ENCODE data around the gene PRDM16. TPM values are rescaled to one million over a fixed set of nuclear protein-coding genes. Genes with fewer than 3 reads are reported as not detected.

The PRDM16 gene
- total RNA-seq, 1 experiment from 2014 or later: 0.61 TPM

DNA sequence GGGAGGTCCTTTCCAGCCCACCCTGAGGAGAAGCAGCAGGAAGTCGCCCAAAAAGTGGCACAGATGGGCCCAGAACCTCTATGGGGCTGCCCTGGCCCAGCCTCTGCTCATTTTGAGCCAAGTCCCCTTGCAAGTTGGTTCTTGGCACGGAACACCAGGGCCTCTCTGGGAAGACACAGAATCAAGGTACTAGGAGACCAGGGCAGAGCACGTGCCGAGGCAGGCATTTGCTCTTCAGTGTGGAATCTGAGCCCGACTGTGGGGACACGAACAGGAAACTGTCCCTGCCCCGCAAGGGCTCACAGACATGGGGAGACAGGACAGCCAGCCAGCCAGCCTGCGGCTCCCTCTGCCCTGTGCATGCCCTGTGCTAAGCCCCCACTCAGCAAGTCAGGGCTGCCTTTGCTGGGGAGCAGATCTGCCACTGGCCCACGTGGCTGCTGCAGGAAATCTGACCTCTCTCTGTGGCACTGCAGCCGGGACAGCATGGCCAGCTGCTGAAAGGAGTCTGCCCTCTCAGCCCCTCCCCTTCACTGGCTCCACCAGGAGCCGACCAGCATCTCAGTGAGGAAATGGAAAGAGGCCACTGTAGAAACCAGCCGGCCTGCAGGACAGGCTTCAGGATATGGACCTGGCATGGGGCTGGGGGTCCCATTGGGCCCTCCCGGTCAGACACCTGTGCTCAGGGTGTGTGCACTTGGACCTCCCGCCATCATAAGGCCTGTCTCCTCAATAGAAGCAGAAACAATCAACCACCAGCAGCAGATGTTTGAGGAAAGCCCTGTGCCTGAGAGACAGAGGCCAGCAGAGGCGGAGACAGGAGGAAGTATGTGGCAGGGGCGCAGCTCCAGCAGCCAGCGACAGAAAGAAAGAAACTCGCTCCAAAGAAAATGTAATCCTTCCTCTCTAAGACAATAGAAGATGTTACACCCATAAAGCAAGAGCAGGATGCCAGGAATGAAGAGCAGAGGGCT lies 389.2 kb downstream of the PRDM16 start:
- no peak for DNase-seq (ENCODE audit: low read depth, low spot score)
- in situ Hi-C loops (cut with HindIII; ENCODE audit: low pct_unique_long_range_greater_than_20kb, low sequenced_read_pairs): no loop called here

- no peak for DNase-seq (ENCODE audit: low read depth, low spot score)
- in situ Hi-C loops (cut with HindIII; ENCODE audit: low pct_unique_long_range_greater_than_20kb, low sequenced_read_pairs): no loop called here
Measured at GRCh38 chr1:3459051-3459908, 390.3 kb downstream of the PRDM16 start.

GRCh38 chr1:3459940-3460671 lies 391.1 kb downstream of the PRDM16 start:
- in situ Hi-C loops (cut with HindIII; ENCODE audit: low pct_unique_long_range_greater_than_20kb, low sequenced_read_pairs): no loop called here
- DNase-seq (ENCODE audit: low read depth, low spot score): no peak

DNA sequence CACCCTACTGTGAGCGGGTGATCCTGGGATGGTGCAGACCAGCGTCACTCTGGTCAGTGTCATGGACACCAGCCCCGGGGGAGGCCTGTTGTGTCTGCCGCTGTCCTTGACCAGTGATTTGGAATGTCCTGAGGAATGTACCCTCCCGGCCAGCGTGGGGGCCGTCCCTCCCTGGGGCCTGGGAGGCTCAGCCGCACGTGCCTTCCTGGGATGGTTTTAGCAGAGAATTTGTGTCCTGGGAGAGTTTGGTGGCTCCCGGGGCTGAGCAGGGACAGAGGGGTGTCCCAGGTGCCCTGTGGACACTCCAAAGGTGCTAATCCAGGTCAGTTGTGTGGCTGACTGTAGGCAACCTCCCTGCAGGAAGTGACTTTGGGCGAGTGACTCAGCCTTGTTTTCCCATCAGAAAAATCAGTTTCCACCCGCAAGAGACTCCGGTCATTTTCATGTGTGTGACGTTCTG lies 391.7 kb downstream of the PRDM16 start:
- no peak for DNase-seq (ENCODE audit: low read depth, low spot score)

DNA sequence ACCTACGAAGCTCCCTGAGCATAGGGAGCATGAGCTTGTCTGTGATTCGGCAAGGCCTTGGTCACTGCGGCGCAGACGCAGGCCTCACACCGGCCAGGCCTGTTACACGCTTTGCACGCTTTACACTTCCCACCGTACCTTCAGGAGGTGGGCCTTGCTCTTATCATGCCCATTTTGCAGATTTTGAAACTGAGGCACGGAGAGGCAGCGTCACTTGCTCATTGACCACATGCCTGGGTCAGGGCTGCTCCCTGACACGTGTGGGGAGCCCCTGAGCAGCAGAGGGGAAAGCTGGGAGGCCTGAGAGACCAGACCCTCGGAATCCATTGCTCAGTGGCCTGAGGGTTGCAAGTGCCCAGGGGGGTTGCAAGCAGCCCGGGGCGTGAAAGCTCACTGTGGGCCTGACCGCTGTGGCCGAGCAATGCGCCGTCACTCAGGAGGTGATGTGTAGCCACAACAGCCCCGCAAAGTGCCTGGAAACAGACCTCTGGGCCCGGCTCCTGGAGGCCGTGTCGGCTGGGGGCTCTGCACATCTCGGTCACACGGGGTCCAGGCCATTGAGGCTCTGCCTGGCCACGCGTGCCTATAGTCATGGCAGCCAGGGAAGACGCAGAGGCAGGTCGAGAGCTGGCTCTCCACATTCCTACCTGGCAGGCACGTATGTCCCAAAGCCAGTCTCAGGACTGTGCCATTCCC lies 392.4 kb downstream of the PRDM16 start:
- in situ Hi-C loops (cut with HindIII; ENCODE audit: low pct_unique_long_range_greater_than_20kb, low sequenced_read_pairs): no loop called here

More for the DNA sequence above, 391.7 kb downstream of the PRDM16 start:
- in situ Hi-C loops (cut with HindIII; ENCODE audit: low pct_unique_long_range_greater_than_20kb, low sequenced_read_pairs): no loop called here

GRCh38 chr1:3461934-3462275 lies 392.9 kb downstream of the PRDM16 start:
- in situ Hi-C loops (cut with HindIII; ENCODE audit: low pct_unique_long_range_greater_than_20kb, low sequenced_read_pairs): no loop called here
- no peak for DNase-seq (ENCODE audit: low read depth, low spot score)

More for the DNA sequence above, 392.4 kb downstream of the PRDM16 start:
- DNase-seq (ENCODE audit: low read depth, low spot score): no peak

GRCh38 chr1:3462356-3463012 lies 393.5 kb downstream of the PRDM16 start:
- in situ Hi-C loops (cut with HindIII; ENCODE audit: low pct_unique_long_range_greater_than_20kb, low sequenced_read_pairs): no loop called here
- DNase-seq (ENCODE audit: low read depth, low spot score): no peak

GRCh38 chr1:3463013-3463385 lies 394.0 kb downstream of the PRDM16 start:
- in situ Hi-C loops (cut with HindIII; ENCODE audit: low pct_unique_long_range_greater_than_20kb, low sequenced_read_pairs): no loop called here
- DNase-seq (ENCODE audit: low read depth, low spot score): no peak

GRCh38 chr1:3463408-3463863 lies 394.4 kb downstream of the PRDM16 start:
- in situ Hi-C loops (cut with HindIII; ENCODE audit: low pct_unique_long_range_greater_than_20kb, low sequenced_read_pairs): no loop called here
- DNase-seq (ENCODE audit: low read depth, low spot score): no peak

- no peak for DNase-seq (ENCODE audit: low read depth, low spot score)
- in situ Hi-C loops (cut with HindIII; ENCODE audit: low pct_unique_long_range_greater_than_20kb, low sequenced_read_pairs): no loop called here
Measured at GRCh38 chr1:3463891-3464648, 395.1 kb downstream of the PRDM16 start.

- in situ Hi-C loops (cut with HindIII; ENCODE audit: low pct_unique_long_range_greater_than_20kb, low sequenced_read_pairs): no loop called here
- DNase-seq (ENCODE audit: low read depth, low spot score): no peak
Measured at GRCh38 chr1:3464649-3465025, 395.6 kb downstream of the PRDM16 start.

DNA sequence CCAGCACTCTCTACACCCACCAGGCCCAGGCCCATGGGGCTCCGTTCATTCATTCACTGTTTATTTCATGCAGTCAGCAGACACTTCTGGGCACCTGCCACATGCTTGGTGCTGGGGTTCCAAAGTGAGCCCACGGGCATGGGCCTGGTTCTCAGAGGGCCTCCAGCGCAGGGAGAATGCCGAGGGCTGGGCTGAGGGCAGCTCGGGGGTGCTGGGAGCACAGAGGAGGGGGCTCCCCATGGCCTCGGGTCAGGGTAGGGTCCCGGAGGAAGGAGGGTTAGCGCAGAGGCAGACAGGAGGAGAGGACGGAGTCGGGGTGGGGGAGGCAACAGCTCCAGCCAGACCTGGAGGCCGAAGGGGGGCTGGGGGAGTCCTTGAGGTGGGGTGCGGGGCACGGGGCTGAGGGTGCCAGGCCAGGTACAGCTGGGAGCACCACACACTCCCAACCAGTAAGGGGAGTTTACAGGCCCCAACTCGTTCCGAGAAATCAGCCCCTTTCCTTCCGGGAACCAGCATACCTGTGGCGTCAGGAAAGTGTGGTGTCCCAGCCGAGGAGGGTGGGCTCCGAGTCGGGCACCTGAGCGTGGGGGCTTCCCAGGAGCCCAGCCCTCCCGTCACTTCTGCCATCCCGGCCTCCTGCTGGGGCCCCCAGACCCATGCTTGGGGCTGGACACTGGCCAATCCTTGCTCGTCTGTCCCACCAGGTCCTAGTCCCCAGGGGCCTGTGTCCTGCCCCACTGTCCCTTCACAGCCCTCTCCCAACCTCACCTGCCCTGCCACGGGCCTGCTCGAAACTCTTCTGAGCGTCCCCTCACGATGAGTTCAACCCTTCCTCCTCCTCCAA lies 396.3 kb downstream of the PRDM16 start:
- no peak for DNase-seq (ENCODE audit: low read depth, low spot score)

GRCh38 chr1:3465935-3466321 lies 396.9 kb downstream of the PRDM16 start:
- in situ Hi-C loops (cut with HindIII; ENCODE audit: low pct_unique_long_range_greater_than_20kb, low sequenced_read_pairs): no loop called here

More for the DNA sequence above, 396.3 kb downstream of the PRDM16 start:
- in situ Hi-C loops (cut with HindIII; ENCODE audit: low pct_unique_long_range_greater_than_20kb, low sequenced_read_pairs): no loop called here

DNA sequence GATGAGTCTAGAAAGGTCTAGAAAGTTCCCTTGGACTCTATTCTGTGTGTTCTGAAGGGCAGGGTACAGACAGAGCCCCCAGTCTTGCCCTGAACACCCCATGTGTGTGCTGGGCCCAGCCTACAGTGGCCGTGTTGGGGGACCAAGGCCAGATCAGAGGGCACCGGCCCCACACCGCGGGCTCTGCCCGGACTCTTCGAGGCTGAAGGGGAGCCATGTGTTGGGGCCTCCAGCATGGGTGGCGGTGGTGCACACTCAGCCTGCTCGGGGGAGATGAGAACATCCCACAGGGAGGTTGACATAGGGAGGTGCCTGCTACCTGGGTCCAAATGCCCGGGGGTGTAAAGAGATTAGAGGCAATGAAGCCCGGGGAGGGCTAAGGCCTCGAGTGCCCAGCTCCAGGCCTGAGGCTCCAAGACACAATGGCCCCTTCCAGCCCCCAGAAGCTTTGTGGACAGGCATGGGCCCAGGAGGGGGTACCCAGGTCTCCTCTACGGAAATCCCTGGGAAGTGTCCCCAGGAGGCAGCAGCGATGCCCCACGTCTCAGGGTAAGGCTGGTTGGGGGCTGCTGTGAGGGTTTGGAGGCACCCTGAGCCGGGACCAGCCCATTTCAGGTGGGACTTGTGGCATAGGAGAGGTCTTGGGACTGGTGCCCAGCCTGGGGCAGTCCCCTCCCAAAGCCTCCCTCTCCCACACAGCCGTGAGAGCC lies 397.5 kb downstream of the PRDM16 start:
- no peak for DNase-seq (ENCODE audit: low read depth, low spot score)
- in situ Hi-C loops (cut with HindIII; ENCODE audit: low pct_unique_long_range_greater_than_20kb, low sequenced_read_pairs): no loop called here

More at GRCh38 chr1:3465935-3466321, 396.9 kb downstream of the PRDM16 start:
- no peak for DNase-seq (ENCODE audit: low read depth, low spot score)

All from SK-MEL-5 (cell line).